Liver (tissue), 9 donors: ENCODE results near the gene P2RY8. TPM values are rescaled to one million over a fixed set of nuclear protein-coding genes. Genes with fewer than 3 reads are reported as not detected.

Source experiments
- DNase-seq: peaks from one replicate; pipeline ENCODE4 v3.0.0-alpha.2; 2017; ENCODE audit warnings: low spot score
- H3K27ac ChIP-seq, 2 donors: one replicate each; pipeline ENCODE4 v1.7.0; 2013; ENCODE audit warnings: inconsistent platforms in 2 of 2, low read length in 2 of 2, control low read depth in 1 of 2, low read depth in 1 of 2, mild to moderate bottlenecking in 1 of 2
- H3K27me3 ChIP-seq, 4 donors: one replicate each; pipeline versions ENCODE4 v1.6.1 to v1.7.0; 2013; ENCODE audit warnings: low read length in 3 of 4, inconsistent platforms in 1 of 4, mild to moderate bottlenecking in 1 of 4, moderate library complexity in 1 of 4; ENCODE audit not compliant: control insufficient read depth in 4 of 4, insufficient read depth in 4 of 4
- H3K36me3 ChIP-seq, 4 donors: one replicate each; pipeline versions ENCODE4 v1.6.1 to v1.7.0; 2013; ENCODE audit warnings: low read length in 3 of 4, mild to moderate bottlenecking in 3 of 4, low read depth in 1 of 4, moderate library complexity in 1 of 4; ENCODE audit not compliant: control insufficient read depth in 4 of 4, insufficient read depth in 3 of 4
- H3K4me1 ChIP-seq, 4 donors: one replicate each; pipeline versions ENCODE4 v1.6.1 to v1.7.0; 2013; ENCODE audit warnings: low read length in 3 of 4, mild to moderate bottlenecking in 3 of 4, moderate library complexity in 1 of 4; ENCODE audit not compliant: control insufficient read depth in 4 of 4, insufficient read depth in 4 of 4
- H3K4me3 ChIP-seq, 3 donors: one replicate each; pipeline versions ENCODE4 v1.6.1 to v1.7.0; 2013; ENCODE audit warnings: low read length in 3 of 3, control low read depth in 1 of 3, low read depth in 1 of 3, mild to moderate bottlenecking in 1 of 3
- H3K9ac ChIP-seq, 2 donors: one replicate each; pipeline ENCODE4 v1.7.0; 2013; ENCODE audit warnings: low read length in 2 of 2, mild to moderate bottlenecking in 2 of 2, moderate library complexity in 2 of 2, control low read depth in 1 of 2, low read depth in 1 of 2
- H3K9me3 ChIP-seq, 4 donors: one replicate each; pipeline versions ENCODE4 v1.6.1 to v1.7.0; 2013; ENCODE audit warnings: low read length in 3 of 4; ENCODE audit not compliant: control insufficient read depth in 4 of 4
- EGR1 ChIP-seq, 2 donors: IDR thresholded peaks; 2 replicates each; pipeline ENCODE4 v1.6.1; 2016 to 2018; ENCODE audit warnings: antibody characterized with exemption in 2 of 2, low read depth in 2 of 2
- FOXA2 ChIP-seq: IDR thresholded peaks from 2 replicates; pipeline ENCODE4 v1.6.1; 2016; ENCODE audit warnings: antibody characterized with exemption
- GABPA ChIP-seq, 2 donors: IDR thresholded peaks in 1 of 2; conservative IDR thresholded peaks in 1 of 2; 2 replicates each; pipeline ENCODE4 v1.6.1; 2016; ENCODE audit warnings: antibody characterized with exemption in 2 of 2, mild to moderate bottlenecking in 1 of 2, moderate library complexity in 1 of 2
- HNF4A ChIP-seq, 2 donors: conservative IDR thresholded peaks; 2 replicates each; pipeline ENCODE4 v1.6.1; 2016; ENCODE audit warnings: antibody characterized with exemption in 2 of 2, mild to moderate bottlenecking in 2 of 2
- HNF4G ChIP-seq: IDR thresholded peaks from 2 replicates; pipeline ENCODE4 v1.6.1; 2016; ENCODE audit warnings: antibody characterized with exemption
- NR2F2 ChIP-seq: IDR thresholded peaks from 2 replicates; pipeline ENCODE4 v1.6.1; 2016; ENCODE audit warnings: antibody characterized with exemption
- RAD21 ChIP-seq, 2 donors: IDR thresholded peaks; 2 replicates each; pipeline ENCODE4 v1.6.1; 2016; ENCODE audit warnings: antibody characterized with exemption in 2 of 2, mild to moderate bottlenecking in 2 of 2
- RXRA ChIP-seq, 2 donors: IDR thresholded peaks; 2 replicates each; pipeline ENCODE4 v1.6.1; 2017 to 2018; ENCODE audit warnings: antibody characterized with exemption in 2 of 2, mild to moderate bottlenecking in 1 of 2
- SP1 ChIP-seq: IDR thresholded peaks from 2 replicates; pipeline ENCODE4 v1.6.1; 2018; ENCODE audit warnings: antibody characterized with exemption, mild to moderate bottlenecking
- TAF1 ChIP-seq: conservative IDR thresholded peaks from 2 replicates; pipeline ENCODE4 v1.6.1; 2016; ENCODE audit warnings: antibody characterized with exemption, mild to moderate bottlenecking
- whole genome bisulfite sequencing: extraction: QIAGEN DNeasy Blood & Tissue Kit; methylation state at CpG from one replicate; pipeline ENCODE4 v1.1.7; 2013; 5-methylcytosine and 5-hydroxymethylcytosine counted together
- polyA plus RNA-seq, 2 donors: library from polyadenylated mRNA; stranded (reverse) in 1 of 2; unstranded in 1 of 2; fragments of 200-250 nt in 1 of 2; fragments of >200 nt in 1 of 2; fragmentation: Nextera tagmentation in 1 of 2; extraction: Ambion mirVana in 1 of 2; gene quantifications; one replicate each; pipeline versions ENCODE4 v1.2.1 to v1.2.3, GENCODE V29; 2013 to 2015
- total RNA-seq, 2 donors: library from RNA; depleted of rRNA; stranded (reverse); fragments of >200 nt; gene quantifications; one replicate each; pipeline ENCODE4 v1.2.3, GENCODE V29; 2014
- TF ChIP-seq, protein P1 (sequence below): IDR thresholded peaks from 2 replicates; pipeline ENCODE4 v1.6.1; 2016; ENCODE audit warnings: antibody characterized with exemption
- TF ChIP-seq, protein P2 (sequence below): IDR thresholded peaks from 2 replicates; pipeline ENCODE4 v1.6.1; 2016; ENCODE audit warnings: antibody characterized with exemption, mild to moderate bottlenecking
- TF ChIP-seq, protein P3 (sequence below): fragments of 150-350 bp; IDR thresholded peaks from 2 replicates; pipeline ENCODE4 v1.5.1; 2017; ENCODE audit warnings: improper control_type of control experiment, low read depth, low read length; ENCODE audit not compliant: missing input control
- TF ChIP-seq, protein P4 (sequence below): IDR thresholded peaks from 2 replicates; pipeline ENCODE4 v1.6.1; 2016; ENCODE audit warnings: antibody characterized with exemption
- TF ChIP-seq, protein P5 (sequence below): IDR thresholded peaks from 2 replicates; pipeline ENCODE4 v1.6.1; 2016; ENCODE audit warnings: antibody characterized with exemption
- donor health status: healthy.
- donor health status: healthy.
- donor health status: healthy.
- donor health status: healthy.
- donor health status: healthy.

Gene P2RY8
- total and polyA plus RNA-seq, 4 donors: 0.24 to 4.4 (median 0.59) TPM

DNA sequence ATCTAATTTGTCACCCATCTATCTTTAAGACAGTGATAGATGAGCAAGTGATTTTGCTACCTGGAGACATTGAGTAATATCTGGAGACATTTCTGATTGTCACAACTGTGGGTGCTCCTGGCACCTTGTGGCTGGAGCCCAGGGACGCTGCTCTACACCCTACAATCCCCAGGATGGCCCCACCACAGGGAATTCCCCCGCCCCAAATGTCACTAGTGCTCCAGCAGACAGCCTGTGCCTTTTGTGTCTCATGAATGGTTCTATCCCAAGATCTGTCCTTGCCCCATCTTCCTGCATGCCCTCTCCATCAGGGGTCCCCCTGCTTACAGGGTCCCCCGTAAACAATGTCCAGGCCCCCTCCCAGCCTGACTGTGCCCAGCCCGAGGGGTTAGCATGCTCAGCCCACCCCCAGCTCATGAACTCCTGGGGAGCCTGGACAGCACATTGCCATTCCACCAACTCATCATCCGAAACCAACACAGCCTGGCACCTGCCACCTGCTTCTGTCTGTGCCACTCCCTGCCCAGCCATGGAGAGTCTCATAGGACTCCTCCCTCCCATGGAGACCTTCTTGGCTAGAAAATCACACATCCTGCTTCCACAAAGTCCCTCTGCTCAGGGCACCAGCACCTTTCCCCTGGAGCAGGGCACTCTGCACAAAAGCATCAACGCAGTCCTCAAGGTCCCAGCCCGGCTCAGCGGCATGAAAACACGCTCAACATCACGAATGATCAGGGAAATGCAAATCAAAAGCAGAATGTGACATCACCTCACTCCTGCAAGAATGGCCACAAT is 5.7 kb downstream of the P2RY8 start:
- H3K36me3 ChIP-seq: no peaks in the 10 kb centered on the region
- no peaks in the 10 kb centered on the region for H3K9me3 ChIP-seq
- no peak overlapping the region for H3K27ac ChIP-seq
- DNase-seq: no peak
- H3K4me3 ChIP-seq: no peak overlapping the region
- 69% methylated on average over 10 of the region's 10 CpGs for WGBS
- no peaks in the 10 kb centered on the region for H3K4me1 ChIP-seq
- H3K9ac ChIP-seq: no peak overlapping the region
- TF ChIP-seq RXRA (IDR thresholded peaks at IDR 0.05) (no peak), FOXA2 (no peak), GABPA (IDR thresholded peaks at IDR 0.05 in 1 of 2, conservative IDR thresholded peaks at IDR 0.05 in 1 of 2) (no peak), EGR1 (IDR thresholded peaks at IDR 0.05; ENCODE audit: low read depth in 2 of 2) (no peak), NR2F2 (no peak), HNF4G (no peak), TAF1 (no peak), RAD21 (IDR thresholded peaks at IDR 0.05) (no peak)
- TF ChIP-seq, protein P1, sequence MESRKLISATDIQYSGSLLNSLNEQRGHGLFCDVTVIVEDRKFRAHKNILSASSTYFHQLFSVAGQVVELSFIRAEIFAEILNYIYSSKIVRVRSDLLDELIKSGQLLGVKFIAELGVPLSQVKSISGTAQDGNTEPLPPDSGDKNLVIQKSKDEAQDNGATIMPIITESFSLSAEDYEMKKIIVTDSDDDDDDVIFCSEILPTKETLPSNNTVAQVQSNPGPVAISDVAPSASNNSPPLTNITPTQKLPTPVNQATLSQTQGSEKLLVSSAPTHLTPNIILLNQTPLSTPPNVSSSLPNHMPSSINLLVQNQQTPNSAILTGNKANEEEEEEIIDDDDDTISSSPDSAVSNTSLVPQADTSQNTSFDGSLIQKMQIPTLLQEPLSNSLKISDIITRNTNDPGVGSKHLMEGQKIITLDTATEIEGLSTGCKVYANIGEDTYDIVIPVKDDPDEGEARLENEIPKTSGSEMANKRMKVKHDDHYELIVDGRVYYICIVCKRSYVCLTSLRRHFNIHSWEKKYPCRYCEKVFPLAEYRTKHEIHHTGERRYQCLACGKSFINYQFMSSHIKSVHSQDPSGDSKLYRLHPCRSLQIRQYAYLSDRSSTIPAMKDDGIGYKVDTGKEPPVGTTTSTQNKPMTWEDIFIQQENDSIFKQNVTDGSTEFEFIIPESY: no peak
- TF ChIP-seq, protein P2, sequence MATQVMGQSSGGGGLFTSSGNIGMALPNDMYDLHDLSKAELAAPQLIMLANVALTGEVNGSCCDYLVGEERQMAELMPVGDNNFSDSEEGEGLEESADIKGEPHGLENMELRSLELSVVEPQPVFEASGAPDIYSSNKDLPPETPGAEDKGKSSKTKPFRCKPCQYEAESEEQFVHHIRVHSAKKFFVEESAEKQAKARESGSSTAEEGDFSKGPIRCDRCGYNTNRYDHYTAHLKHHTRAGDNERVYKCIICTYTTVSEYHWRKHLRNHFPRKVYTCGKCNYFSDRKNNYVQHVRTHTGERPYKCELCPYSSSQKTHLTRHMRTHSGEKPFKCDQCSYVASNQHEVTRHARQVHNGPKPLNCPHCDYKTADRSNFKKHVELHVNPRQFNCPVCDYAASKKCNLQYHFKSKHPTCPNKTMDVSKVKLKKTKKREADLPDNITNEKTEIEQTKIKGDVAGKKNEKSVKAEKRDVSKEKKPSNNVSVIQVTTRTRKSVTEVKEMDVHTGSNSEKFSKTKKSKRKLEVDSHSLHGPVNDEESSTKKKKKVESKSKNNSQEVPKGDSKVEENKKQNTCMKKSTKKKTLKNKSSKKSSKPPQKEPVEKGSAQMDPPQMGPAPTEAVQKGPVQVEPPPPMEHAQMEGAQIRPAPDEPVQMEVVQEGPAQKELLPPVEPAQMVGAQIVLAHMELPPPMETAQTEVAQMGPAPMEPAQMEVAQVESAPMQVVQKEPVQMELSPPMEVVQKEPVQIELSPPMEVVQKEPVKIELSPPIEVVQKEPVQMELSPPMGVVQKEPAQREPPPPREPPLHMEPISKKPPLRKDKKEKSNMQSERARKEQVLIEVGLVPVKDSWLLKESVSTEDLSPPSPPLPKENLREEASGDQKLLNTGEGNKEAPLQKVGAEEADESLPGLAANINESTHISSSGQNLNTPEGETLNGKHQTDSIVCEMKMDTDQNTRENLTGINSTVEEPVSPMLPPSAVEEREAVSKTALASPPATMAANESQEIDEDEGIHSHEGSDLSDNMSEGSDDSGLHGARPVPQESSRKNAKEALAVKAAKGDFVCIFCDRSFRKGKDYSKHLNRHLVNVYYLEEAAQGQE: no peak
- TF ChIP-seq, protein P3, sequence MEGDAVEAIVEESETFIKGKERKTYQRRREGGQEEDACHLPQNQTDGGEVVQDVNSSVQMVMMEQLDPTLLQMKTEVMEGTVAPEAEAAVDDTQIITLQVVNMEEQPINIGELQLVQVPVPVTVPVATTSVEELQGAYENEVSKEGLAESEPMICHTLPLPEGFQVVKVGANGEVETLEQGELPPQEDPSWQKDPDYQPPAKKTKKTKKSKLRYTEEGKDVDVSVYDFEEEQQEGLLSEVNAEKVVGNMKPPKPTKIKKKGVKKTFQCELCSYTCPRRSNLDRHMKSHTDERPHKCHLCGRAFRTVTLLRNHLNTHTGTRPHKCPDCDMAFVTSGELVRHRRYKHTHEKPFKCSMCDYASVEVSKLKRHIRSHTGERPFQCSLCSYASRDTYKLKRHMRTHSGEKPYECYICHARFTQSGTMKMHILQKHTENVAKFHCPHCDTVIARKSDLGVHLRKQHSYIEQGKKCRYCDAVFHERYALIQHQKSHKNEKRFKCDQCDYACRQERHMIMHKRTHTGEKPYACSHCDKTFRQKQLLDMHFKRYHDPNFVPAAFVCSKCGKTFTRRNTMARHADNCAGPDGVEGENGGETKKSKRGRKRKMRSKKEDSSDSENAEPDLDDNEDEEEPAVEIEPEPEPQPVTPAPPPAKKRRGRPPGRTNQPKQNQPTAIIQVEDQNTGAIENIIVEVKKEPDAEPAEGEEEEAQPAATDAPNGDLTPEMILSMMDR: no peak
- TF ChIP-seq, protein P4, sequence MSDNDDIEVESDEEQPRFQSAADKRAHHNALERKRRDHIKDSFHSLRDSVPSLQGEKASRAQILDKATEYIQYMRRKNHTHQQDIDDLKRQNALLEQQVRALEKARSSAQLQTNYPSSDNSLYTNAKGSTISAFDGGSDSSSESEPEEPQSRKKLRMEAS: no peak
- no peaks in the 10 kb centered on the region for H3K27me3 ChIP-seq

DNA sequence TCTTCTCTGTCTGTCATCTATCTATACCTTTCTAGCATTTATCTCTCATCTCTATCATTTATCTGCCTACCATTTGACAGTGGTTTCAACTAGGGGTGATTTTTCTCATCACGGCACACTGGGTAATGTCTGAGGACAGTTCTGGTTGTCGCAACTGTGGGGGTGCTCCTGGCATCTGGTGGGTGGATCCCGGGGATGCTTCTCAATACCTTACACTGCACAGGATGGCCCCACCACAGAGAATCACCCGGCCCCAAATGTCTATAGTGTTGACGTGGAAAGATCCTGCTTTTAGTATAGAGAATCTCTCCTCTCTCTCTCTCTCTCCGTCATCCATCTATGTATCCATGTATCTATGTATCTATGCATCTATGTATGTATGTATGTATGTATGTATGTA is 7.2 kb downstream of the P2RY8 start:
- no peak for DNase-seq
- Histone ChIP-seq H3K9ac (no peak overlapping the region), H3K9me3 (no peaks in the 10 kb centered on the region), H3K4me1 (no peaks in the 10 kb centered on the region), H3K27ac (no peak overlapping the region), H3K36me3 (no peaks in the 10 kb centered on the region), H3K27me3 (no peaks in the 10 kb centered on the region), H3K4me3 (no peak overlapping the region)
- 74% methylated on average over 6 of the region's 6 CpGs for WGBS
- no peak for TF ChIP-seq RAD21 (IDR thresholded peaks at IDR 0.05)
- TF ChIP-seq HNF4A (conservative IDR thresholded peaks at IDR 0.05): no peak
- no peak for TF ChIP-seq TAF1
- TF ChIP-seq, protein P4: no peak
- no peak for TF ChIP-seq SP1
- TF ChIP-seq, protein P1: no peak
- no peak for TF ChIP-seq NR2F2
- TF ChIP-seq RXRA (IDR thresholded peaks at IDR 0.05): no peak
- TF ChIP-seq, protein P2: no peak
- TF ChIP-seq FOXA2: no peak
- TF ChIP-seq, protein P5, sequence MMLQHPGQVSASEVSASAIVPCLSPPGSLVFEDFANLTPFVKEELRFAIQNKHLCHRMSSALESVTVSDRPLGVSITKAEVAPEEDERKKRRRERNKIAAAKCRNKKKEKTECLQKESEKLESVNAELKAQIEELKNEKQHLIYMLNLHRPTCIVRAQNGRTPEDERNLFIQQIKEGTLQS: no peak
